GM19452 (cell line): ENCODE measurements around the gene KIF1C.
A peak's percentile ranks its signal among the peaks of the same experiment; 100 is the strongest.
"Not testable (repeated sequence)": the region's sequence is repeated elsewhere in the genome, so short reads cannot be mapped to it uniquely, and the experiment has no call there.

ENCODE experiments used
- ATAC-seq: cut with Tn5 transposase; IDR thresholded peaks from one replicate; pipeline ENCODE4 v1.9.1; 2021; ENCODE audit not compliant: unreplicated experiment

KIF1C gene

DNA sequence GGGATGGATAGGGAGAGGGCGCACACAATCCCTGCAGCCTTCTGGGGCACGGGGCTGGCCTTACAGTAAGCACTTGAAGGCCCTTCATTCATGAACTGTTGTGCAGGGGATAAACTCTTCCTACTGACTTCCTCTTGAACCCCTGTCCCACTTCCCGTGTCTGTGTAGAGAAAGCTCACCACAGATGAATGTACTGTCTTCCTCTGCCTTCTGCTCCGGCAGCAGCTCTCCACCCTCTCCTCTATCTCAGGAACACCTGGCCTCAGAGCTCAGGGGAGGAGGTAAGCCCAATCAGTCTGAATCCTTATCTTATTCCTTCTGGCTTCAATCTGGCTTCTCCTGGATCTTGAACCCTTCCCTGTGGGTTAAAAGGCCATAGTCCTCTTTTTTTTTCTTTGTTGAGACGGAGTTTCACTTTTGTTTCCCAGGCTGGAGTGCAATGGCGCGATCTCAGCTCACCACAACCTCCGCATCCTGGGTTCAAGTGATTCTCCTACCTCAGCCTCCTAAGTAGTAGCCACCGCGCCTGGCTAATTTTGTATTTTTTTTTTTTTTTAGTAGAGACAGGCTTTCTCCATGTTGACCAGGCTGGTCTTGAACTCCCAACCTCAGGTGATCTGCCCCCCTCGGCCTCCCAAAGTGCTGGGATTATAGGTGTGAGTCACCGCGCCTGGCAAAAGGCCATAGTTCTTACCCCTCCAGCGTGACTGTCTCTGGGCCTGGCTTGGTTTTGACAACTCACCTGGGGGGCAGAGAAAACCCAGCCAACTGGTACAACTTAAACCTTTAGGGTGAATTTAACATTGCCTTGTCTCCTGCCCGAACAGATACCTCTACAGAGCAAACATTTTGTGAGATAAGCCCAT is 44.6 kb downstream of the KIF1C start:
- no peak for ATAC-seq

- no peak for ATAC-seq
These were observed 45.8 kb downstream of the KIF1C start for GRCh38 chr17:5043524-5043923.

DNA sequence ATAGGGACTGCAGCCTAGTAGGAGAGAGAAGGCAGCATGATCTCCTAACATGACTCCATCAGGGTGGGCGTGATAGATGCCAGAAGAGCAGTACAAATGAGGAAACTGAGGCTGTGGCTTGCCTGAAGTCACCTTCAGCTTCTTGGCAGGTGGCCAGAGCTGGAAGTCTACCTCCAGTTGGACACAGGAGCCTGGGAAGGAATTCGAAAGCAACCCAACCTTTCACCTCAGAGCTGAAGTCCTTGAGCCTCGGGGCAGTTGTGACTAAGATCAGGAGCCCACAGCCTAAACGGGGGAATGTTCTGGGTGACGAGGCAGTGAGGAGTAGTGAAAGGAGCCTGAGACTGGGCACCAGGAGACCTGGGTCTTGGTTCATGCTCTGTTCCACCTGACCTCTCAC is 46.9 kb downstream of the KIF1C start:
- no peak for ATAC-seq

DNA sequence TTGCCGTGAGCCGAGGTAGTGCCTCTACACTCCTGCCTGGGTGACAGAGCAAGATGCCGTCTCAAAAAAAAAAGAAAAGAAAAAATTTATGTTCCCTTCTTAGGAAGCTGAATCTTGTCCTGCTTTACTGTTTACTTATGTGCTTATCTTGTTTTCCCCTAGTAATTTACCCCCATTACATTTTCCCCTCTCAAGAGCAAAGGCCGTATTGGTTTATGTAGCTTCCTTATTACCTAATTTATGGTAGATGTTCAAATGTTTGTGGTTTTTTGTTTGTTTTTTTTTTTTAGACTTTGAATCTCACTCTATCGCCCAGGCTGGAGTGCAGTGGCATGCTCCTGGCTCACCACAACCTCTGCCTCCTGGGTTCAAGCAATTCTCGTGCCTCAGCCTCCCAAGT is 47.7 kb downstream of the KIF1C start:
- ATAC-seq, result no peak

- ATAC-seq, result no peak
These were observed 49.7 kb downstream of the KIF1C start for GRCh38 chr17:5047446-5047845.

DNA sequence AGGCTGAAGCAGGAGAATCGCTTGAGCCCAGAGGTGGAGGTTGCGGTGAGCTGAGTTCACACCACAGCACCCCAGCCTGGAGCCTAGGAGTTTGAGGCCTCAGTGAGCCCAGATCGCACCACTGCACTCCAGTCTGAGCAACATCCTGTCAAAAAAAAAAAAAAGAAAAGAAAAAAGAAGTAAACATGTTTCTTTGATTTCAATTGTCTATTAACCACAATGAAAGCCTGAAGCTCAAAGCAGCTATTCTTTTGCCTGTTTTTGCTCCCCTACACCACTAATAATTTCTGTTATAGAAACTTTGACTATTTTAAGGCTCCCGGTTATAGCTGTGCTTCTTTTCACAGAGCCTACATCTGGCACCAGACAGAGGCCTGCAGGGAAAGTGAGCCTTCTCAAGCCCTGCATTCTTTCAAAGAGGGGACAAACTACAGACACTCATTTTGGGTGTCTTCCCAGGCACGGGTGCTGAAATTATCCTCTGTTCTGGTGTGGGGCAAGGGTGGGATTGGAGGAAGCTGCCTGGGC is 51.6 kb downstream of the KIF1C start:
- no peak for ATAC-seq

DNA sequence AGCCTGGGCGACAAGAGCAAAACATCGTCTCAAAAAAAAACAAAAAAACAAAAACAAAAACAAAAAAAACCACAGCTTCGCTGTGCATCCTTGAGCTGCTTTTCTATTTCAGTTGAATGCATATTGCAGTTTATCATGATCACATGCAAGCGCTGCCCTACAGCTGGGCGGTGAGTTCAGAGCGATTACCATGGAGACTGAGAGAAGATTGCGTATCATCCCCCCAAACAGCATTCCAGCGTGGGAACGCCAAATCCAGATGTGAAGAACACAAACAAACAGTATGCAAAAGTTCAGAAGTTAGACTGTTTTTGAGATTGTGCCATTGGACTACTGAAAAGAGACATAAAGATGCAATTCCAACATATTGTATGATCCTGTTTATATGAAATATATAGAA is 52.5 kb downstream of the KIF1C start:
- ATAC-seq, result no peak

- no peak for ATAC-seq
These were observed 57.8 kb downstream of the KIF1C start for GRCh38 chr17:5055543-5055942.

GRCh38 chr17:5065227-5065744 is 67.5 kb downstream of the KIF1C start:
- ATAC-seq, result no peak

- ATAC-seq, result no peak
These were observed 70.5 kb downstream of the KIF1C start for GRCh38 chr17:5068236-5068635.

DNA sequence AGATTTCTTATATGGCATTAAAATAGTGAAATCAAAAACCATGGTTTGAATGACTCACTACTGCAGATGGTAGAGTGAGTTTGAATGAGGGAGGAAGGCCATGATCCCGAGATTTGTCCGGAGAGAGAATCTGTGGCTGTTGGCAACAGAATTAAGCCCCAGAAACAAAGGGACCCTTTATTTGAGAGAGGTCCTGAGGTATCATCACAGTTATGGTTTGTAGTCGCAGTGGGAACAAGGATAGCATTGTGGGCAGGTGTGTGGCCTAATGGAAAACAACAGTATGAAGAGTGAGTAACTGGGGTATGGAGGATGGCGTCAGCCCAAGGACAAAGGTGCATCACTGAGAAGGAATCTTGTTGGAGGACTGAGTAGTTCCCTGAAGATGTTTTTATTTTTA is 72.0 kb downstream of the KIF1C start:
- no peak for ATAC-seq

DNA sequence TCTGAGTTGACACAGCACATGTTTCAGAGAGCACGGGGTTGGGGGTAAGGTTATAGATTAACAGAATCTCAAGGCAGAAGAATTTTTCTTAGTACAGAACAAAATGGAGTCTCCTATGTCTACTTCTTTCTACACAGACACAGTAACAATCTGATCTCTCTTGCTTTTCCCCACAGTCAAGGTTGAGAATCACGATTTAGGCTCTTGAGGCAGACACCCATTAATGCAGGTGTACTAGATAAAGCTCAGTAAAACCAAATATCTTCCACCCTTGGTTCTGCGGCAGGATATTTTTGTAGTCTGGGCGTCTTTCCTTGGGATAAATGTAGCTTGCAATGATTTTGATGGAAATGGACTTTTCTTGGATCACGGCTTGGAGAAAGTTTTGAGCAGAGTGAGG is 77.7 kb downstream of the KIF1C start:
- ATAC-seq, result not testable (repeated sequence)

GRCh38 chr17:5077275-5077674 is 79.5 kb downstream of the KIF1C start:
- not testable (repeated sequence) for ATAC-seq

DNA sequence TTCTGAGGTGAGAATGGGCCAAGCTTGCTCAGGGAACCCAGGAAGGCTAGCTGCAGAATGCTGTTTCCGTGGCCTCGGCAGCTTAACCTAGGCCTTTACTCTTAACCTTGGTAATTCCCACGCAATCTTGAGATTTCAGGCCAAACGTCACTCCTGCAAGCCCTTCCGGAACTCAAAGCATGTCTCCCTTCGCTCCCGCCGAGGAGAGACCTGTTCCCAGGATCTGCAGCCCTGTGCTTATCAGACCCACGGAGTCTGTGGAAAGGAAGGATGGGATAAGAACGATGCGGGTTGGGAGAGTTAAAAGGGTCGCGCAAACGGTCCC is 80.0 kb downstream of the KIF1C start:
- peak; percentile 12 for ATAC-seq
